ENCODE results near the gene WFDC1.

Gene WFDC1

DNA sequence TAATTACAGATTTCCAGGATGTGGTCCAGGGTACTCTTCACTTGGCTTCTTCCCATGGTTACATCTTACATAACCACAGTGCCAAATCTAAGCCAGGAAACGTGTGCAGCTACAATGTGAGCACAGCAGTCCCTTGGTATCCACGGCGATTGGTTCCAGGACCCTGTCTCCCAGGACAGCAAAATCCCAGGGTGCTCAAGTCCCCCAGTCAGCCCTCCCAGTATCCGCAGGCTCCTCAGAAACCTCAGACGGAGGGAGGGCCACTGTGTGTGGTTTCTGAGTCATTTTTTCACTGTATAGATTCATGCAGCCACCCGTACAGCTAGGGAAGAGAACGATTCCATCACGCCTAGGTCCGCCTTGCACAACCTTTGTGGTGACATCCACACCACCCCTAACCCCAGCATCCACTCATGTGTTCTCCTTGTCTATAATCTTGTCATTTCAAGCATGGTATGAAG is 62.5 kb downstream of the WFDC1 start:
- no peak for DNase-seq

DNA sequence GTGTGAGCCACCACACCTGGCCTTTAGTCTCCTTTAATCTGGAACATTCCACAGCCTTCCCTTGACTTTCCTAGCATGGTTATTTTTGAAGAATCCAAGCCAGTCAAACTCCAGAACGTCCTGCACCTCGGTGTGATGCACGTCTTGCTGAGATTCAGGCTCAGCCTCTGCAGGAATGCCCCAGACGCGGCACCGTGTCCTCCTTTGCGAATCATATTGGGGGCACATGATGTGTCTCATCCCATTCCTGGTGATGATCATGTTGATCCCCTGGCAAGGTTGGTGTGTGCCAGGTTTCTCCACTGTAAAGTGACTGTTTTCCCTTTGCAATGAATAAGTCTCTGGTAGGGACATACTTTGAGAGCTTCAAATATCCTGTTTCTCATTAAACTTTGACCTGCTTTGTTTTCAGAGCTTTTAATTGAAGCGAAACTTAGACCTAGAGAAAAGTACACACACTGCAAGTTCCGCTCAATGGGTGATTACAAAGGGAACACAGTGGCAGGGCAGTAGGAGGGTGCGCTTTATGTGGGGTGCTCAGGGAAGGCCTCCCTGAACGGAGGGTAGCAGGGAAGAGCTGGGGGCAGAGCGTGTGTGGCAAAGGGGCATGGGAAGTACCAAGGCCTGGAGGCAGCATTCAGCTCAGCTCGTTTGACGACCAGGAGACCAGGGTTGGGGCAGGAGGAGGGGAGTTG is 64.1 kb downstream of the WFDC1 start:
- no peak for DNase-seq

DNA sequence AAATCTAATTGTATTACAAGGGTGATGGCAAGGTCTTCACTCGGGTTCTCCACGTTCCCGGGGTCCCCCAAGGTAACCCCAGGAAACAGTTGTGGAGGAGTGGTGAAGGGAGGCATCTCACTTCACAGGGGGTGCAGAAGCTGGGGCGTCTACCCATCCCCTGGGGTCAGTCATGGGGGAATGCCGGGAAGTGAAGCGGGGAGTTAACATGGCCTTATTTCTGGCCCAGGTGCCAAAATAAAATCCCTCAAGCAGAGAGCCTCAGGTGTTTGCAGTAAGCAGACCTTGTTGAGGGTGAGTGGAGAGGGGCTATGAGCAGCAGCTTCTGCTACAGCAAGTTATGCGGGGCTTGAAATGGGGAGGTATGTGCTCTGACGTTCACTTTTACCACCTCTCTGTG is 64.6 kb downstream of the WFDC1 start:
- DNase-seq = no peak

DNA sequence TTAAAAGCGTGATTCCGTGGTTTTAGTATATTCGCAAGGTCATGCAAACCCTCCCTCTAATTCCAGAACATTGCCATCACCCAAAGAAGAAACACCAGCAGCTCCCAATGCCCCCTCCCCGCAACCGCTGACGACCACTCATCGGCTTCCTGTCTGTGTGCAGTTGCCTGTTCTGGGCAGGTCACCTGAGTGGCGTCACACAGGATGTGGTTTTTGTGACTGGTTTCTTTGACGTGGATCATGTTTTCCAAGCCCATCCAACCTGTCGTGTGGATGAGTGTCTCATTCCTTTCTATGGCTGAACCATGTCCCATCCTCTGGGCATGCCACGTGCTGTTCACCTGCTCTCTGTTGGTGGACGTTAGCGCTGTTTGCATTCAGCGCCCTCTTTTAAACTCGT is 65.5 kb downstream of the WFDC1 start:
- DNase-seq = no peak

DNA sequence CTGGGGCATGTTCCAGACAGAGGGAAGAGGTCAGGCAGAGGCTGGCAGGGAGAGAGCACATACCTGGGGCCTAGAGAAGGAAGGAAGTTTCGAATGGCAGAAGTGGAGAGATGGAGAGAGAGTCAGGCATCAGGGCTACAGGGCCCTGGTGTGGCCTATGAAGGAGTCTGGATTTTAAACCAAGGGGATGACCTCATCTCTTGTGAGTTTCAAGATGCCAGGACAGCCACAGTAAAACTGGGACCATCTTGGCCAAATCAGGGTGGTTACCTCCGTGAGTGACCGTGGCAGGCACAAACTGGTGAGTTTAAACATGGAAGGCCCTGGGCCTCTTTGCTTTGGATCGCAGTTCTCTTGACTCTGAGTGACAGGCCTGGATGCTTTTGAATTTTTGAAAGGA is 66.1 kb downstream of the WFDC1 start:
- DNase-seq = no peak

DNA sequence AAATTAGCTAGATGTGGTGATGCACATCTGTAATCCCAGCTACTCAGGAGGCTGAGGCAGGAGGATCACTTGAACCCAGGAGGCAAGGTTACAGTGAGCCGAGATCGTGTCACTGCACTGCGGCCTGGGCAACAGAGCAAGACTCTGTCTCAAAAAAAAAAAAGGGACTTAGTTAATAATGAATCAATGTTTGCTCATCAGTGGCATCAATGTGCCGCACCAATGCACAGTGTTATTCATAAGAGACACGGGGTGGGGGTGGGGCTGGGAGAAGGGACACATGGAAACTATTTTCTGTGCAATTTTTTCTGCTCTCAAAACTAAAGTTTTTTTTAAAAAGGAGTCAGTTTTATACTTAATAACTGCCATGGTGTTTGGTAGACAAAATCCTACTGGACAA is 66.9 kb downstream of the WFDC1 start:
- no peak for DNase-seq

DNA sequence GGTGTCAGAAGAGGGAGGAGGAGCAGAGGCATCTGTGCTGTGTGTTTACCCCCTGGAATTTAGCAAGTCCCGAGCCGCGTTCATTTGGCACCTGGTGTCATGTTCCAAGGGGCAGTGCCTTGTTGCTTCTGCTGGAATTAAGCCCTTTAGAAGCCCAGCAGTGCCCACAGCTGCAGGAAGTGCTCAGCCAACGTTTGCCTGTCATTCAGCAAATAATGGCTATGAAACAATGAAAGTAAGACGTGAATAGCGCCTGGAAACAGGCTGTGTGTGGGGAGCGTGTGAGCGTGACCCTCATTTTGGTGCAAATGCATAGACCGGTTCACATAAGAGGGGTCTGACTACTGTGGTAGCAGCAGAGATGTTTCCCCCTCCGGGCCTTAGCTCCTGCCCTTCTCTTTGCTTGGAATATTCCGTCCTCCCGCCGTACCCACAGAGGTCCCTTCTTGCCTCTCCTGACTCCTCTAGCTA is 67.8 kb downstream of the WFDC1 start:
- DNase-seq = peak; percentile 62

DNA sequence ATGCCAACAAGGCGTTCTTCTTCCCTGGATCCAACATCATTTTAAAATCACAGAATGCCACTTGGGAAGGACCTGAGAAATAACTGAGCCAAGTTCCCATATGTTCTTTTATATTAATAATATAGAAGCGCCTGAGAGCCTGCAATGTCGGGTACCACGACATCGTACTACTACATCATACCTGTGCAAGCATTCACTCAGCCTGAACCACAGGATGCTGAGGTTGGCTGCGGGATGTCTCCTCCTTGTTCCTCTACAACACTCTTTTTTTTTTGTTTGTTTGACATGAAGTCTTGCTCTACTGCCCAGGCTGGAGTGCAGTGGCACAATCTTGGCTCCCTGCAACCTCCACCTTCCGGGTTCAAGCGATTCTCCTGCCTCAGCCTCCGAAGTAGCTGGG is 71.5 kb downstream of the WFDC1 start:
- no peak for DNase-seq

DNA sequence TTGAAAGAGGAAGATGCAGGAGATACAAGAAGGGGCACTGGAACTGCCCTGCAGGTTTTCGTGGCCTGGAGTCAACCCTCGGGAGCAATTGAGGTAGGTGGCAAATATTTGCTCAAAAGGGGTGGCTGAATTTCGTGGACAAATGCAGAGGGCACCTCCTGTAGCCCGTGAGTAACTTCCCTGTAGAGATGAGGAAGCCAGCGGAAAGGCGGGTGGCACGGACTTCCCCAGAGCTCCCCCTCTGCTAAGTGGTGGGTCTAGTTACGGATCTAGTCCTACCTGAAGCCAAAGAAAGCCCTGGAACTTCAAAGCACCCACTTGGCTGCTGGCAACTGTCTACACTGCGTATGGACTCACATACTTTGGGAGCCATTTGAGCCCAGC is 72.6 kb downstream of the WFDC1 start:
- DNase-seq = no peak

DNA sequence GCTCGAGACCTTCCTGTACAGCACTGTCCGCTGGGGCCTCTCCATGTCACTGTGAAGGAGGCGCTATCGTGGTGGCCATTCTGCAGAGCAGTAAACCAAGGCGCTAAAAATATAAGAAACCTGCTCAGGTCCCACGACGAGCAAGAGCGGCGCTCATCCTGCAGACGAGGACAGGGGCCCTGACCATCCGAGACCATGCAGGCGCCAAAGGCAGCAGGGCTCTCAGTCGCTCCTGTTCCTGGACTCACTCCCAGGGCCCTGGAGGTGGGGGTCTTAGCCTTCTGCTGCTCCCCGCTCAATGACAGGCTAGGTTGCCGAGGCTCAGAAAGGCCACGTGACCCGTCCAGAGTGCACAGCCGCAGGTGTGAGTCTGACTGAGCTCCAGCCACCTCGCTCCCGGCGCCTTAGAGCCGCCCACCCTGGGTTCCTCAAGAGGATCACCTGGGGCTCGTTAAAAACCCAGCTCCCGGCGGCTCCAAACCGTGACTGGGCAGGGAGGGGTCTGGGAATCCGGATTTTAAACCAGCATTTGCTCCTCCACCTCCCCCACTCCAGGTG is 73.2 kb downstream of the WFDC1 start:
- DNase-seq = peak; percentile 48

DNA sequence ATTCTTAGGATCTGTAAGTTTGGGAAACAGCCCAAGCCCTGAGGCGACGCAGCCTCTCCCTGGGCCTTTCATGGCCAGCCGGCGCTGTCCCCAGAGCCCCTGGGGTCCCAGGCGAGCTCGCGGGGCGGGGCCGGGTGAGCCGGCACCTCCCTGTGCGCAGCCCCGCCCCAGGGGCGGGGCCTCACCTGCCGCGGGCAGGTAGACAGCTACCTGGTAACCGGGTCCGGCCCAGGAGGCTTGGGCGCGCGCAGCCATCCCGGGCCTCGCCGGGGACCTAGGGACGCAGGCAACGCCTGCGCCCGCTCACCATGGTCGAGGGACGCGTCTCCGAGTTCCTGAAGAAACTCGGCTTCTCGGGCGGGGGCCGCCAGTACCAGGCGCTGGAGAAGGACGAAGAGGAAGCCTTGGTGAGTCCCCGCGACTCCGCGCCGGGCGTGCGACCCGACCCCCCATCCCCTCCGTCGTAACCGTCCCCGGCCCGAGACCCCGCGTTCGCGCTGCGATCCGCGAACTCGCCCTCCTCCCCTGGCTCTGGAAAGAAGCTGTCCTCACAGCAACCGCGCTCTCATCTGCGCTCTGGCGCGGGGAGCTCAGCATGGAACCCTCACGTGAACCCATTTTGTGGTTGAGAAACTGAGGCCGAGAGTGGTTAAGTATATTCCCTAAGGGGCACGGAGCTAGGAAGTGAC is 73.8 kb downstream of the WFDC1 start, which contains the start of gene ATP2C2:
TSS of gene ATP2C2 (plus strand) at position 231 of the 689 bp plus-strand sequence. CDS start at position 309, 78 bp downstream.
- DNase-seq = peak; percentile 48

DNA sequence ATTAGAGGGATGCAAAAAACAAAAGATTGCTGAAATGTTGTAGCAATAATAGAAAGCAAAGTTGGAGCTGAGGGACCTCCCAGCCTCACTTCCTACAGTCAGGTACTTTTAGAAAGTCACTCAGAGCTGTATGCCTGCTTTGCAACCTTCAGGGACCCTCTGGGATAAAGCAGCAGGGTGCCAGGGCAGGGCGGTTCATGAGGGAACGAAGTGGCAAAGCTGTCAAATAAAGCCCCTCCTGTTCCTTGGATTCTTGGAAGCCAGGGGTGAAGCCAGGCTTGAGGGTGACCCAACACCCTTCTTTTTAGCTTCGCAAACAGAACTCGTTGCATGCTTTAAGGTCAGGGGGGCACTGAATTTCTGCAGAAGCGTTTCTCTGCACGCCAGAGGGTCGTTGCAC is 74.4 kb downstream of the WFDC1 start:
- DNase-seq = no peak

DNA sequence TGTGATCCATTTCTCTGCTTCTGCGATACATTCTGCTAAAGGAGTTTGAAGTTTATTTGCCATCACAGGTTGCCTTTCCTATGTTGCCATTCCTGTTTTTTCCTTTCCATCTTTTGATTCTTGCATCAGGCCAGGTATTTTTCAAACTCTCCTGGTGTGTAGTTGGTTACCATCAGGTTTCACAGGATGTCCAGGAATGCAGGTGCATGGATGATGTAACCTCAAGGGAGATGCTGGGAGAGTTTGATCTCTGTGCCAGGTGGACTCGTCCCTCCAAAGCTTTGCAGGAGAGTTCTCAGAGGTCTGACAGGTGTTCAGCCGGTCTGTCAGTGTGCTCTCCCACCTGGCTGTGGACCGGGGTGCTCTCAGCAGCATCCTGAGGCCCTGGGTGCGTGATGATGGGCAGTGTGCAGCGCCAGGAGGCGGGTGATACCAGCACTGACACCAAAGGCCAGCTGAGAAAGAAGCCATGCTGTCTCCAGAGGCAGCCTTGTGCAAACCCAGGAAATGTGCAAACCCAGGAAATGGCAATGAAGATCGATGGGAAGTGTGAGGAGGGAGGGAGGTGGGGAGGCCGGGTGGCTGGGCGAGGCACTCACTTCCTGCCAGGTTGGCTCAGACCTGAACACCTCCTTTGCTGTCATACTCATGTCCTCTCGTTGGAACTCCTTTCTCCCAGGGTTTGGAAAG is 75.4 kb downstream of the WFDC1 start:
- peak; percentile 55 for DNase-seq

DNA sequence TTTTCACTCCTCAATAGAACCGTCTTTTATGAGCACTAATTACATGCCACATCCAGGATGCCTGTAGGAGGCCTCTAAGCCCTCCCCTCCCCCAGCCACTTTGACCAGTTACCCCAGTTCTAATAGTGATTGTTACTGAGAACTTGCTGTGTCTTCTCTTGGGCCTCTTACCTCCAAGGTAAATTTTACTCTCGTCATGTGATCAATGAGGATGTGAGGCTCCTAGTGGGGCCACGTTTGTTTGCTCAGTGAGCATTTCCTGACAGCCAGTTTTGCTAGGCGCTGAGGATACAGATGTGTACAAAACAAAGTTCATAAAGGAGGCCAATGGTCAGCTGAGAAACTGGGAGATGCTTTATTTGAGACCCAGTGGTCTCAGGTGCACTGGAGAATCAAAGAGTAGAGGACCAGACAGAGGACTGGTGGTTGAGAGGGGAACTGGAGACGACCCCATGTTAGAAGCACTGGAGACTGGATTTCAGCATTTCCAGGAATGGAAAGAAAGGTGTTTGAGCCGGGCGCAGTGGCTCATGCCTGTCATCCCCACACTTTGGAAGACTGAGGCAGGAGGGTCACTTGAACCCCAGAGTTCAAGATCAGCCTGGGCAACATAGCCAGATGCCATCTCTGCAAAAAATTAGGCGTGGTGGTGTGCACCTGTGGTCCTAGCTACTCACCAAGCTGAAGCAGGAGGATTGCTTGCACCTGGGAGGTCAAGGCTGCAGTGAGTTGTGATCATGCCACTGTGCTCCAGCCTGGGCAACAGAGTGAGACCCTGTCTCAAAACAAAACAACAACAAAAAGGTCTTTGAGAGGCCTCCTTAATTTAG is 76.3 kb downstream of the WFDC1 start:
- no peak for DNase-seq

DNA sequence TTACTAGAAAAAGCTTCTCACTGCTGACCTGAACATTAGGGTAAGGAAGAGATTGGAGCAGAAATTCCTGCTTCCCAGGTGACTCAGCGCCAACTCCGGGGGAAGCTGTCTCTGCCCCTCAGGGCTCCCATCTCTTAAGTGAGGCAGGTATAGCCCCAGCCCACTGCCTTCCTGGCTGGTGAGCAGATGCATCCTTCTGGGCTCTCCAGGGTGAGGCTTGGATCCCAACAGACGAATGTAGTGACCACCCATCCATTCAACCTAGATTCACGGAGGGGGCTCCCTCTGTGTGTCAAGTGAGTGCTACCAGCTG is 76.8 kb downstream of the WFDC1 start:
- no peak for DNase-seq

DNA sequence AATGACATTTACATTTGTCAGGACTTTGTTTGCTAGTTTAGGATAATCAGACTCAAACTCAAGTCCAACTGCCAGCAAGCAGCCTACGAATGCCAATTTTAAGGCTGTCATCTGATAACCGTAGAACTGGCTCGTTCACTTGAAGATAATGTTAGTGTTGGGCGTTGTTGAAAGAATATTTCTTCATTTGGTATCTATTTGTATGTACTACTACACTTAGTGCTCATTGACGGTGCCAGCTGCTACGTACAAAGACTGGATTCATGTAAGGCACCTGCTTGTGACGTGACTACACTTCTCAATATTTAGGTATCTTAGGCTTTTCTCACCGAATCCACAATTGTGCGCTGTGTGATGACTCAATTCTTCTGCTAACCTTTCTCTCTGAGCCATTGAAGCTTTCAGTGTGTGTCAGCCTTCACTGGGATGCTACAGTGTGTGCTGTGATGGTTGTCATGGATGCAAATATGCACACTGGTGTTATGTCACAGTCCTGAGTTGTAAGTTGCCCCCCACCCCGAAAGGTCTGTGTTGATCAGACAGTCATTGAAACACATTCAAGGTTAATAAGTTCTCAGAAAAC is 79.3 kb downstream of the WFDC1 start:
- DNase-seq = no peak

DNA sequence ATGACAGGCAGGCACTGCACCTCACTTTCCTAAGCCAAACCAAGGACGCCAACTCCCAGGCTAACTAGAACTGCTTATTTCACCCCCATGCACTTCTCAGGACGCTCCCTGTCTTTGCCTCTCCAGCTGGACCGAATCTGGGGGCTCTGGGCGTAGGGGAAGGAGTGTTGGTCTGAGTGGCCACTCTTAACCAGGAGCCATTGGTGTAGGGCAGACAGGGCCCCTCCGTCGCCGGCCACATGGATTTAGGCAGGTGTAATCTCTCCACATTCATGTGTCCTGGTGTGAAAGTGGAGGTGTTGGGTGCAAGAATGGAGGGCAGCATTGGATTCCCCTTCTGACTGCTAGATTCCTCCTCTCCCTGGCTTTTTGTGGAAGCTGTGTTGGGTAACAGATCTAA is 83.4 kb downstream of the WFDC1 start:
- DNase-seq = no peak

DNA sequence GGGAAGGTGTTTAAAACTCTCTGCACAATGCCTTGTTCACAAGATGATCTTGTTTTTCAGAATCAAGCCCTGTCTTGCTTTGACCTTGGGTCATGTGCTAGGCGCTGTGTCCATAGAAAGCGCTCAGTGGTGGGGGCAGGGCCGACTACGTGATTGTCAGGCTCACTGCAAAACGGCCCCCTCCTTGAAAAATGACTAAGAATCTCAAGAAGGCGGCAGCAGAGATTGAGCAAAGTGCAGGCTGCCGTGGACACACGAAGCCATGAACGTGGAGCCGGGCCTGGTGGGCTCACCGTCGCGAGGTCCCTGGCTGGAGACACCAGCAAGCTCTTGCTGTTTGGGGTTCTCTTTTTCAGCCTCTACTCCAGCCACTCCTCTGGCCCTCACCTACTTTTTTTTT is 83.9 kb downstream of the WFDC1 start:
- DNase-seq = no peak

DNA sequence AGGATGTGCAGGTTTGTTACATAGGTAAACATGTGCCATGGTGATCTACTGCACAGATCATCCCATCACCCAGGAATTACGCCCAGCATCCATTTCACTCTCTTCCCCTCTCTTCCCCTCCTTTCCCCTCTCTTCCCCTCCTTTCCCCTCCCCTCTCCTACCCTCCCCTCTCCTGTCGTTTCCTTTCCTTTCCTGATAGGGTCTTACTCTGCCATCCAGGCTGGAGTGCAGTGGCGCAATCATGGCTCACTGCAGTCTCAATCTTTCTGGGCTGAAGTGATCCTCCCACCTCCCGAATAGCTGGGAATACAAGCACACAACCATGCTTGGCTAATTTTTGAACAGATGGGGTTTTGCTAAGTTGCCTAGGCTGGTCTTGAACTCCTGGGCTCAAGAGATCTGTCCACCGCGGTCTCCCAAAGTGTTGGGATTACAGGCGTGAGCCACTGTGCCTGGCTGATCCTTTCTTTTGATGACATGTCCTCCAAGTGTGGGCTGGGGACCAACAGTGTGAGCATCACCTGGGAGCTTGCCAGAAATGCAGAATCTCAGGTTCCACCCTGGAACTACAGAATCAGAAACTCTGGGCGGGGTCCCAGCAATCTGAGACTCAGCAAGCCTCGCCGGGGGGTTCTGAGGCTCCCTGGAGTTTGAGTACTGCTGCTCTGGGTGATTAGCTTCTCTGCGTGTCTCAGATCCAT is 84.5 kb downstream of the WFDC1 start:
- DNase-seq = peak; percentile 41
